Measurements from ENCODE around the gene PATE2.

Gene PATE2

DNA sequence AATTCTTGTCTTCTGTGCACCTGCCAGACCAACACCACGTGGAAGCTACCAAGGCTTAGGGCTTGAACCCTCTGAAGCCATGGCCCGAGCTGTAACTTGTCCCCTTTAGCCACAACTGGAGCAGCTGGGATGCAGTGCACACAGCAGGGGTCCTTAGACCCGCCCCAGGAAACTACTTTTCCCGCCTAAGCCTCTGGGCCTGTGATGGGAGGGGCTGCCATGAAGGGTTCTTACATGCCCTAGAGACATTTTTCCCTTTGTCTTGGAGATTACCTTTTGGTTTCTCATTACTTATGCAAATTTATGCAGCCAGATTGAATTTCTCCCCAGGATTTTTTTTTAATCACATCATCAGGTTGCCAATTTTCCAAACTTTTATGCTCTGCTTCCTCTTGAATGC is 19.0 kb upstream of the PATE2 start:
- TF ChIP-seq CTCF (conservative IDR thresholded peaks at IDR 0.05; ENCODE audit: low read depth, low read length): no peak

DNA sequence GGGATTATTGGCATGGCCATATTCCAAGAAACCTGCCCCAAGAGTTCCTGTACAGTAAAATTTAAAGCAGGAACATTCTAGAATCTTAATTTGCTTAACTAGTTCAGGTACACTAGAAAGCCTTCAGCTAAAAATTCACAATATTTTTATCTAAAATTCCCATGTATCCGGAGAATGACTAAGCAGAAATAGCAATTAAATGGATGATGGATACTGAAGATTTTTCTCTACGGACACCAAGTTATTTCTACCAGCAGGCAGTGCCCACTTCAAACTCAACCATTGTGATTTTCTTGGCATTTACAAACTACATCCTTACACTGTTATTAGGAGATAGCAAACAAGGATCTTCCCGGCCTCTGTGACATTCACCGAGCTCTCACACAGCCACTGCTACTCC is 12.2 kb upstream of the PATE2 start:
- Histone ChIP-seq H3K79me2 (ENCODE audit: insufficient read depth, low read depth) (no peaks in the 10 kb centered on the region), H3K4me1 (ENCODE audit: low read depth, poor library complexity, severe bottlenecking) (no peaks in the 10 kb centered on the region), H2AFZ (ENCODE audit: low read depth) (no peak overlapping the region), H3K27me3 (ENCODE audit: insufficient read depth, low read depth) (no peaks in the 10 kb centered on the region), H3K4me2 (no peak overlapping the region), H4K20me1 (ENCODE audit: insufficient read depth) (no peaks in the 10 kb centered on the region), H3K36me3 (ENCODE audit: insufficient read depth) (no peaks in the 10 kb centered on the region), H3K27ac (no peak overlapping the region), H3K9ac (no peak overlapping the region), H3K4me3 (IDR thresholded peaks at IDR 0.05; ENCODE audit: insufficient read depth, low read depth, low read length) (no peak overlapping the region)
- no peak for TF ChIP-seq CTCF (conservative IDR thresholded peaks at IDR 0.05; ENCODE audit: low read depth, low read length)

More for the DNA sequence above, 19.0 kb upstream of the PATE2 start:
- H3K36me3 ChIP-seq (ENCODE audit: insufficient read depth): no peaks in the 10 kb centered on the region
- no peak overlapping the region for H3K4me2 ChIP-seq
- no peaks in the 10 kb centered on the region for H4K20me1 ChIP-seq (ENCODE audit: insufficient read depth)
- H3K4me1 ChIP-seq (ENCODE audit: low read depth, poor library complexity, severe bottlenecking): no peaks in the 10 kb centered on the region
- no peaks in the 10 kb centered on the region for H3K27me3 ChIP-seq (ENCODE audit: insufficient read depth, low read depth)
- H3K27ac ChIP-seq: no peak overlapping the region
- no peak overlapping the region for H2AFZ ChIP-seq (ENCODE audit: low read depth)
- no peak overlapping the region for H3K4me3 ChIP-seq (IDR thresholded peaks at IDR 0.05; ENCODE audit: insufficient read depth, low read depth, low read length)
- H3K9ac ChIP-seq: no peak overlapping the region
- H3K79me2 ChIP-seq (ENCODE audit: insufficient read depth, low read depth): no peaks in the 10 kb centered on the region

DNA sequence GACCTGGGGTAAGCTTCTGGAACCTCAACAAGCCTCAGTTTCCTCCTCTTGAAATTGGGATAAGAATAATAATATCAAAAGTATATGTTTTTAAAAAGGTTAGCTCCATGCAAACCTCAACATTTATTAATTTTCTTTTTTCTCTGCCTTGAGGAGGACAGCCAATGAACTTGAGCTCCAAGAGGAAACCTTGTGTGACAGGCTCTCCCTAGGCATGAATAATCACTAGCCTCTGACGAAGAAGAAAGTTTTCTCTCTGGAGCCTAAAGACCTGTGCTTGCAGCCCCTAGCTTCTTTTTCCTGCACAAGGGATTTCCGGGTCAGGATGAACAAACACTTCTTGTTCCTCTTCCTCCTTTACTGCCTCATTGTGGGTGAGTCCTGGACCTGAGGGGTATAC is 9.2 kb upstream of the PATE2 start, which contains the start of gene PATE3:
Gene PATE3, plus strand, starts transcription at position 301 of the 400 bp plus-strand sequence. Its CDS starts 25 bp downstream, at position 326.
- no peak for TF ChIP-seq CTCF (conservative IDR thresholded peaks at IDR 0.05; ENCODE audit: low read depth, low read length)
- H3K79me2 ChIP-seq (ENCODE audit: insufficient read depth, low read depth): no peaks in the 10 kb centered on the region
- H3K27ac ChIP-seq: no peak within 1 kb of the TSS
- no peak within 1 kb of the TSS for H2AFZ ChIP-seq (ENCODE audit: low read depth)
- H3K27me3 ChIP-seq (ENCODE audit: insufficient read depth, low read depth): no peaks in the 10 kb centered on the region
- H3K4me2 ChIP-seq: no peak within 1 kb of the TSS
- H3K36me3 ChIP-seq (ENCODE audit: insufficient read depth): no peaks in the 10 kb centered on the region
- H4K20me1 ChIP-seq (ENCODE audit: insufficient read depth): no peaks in the 10 kb centered on the region
- no peak within 1 kb of the TSS for H3K4me3 ChIP-seq (IDR thresholded peaks at IDR 0.05; ENCODE audit: insufficient read depth, low read depth, low read length)
- no peak within 1 kb of the TSS for H3K9ac ChIP-seq
- H3K4me1 ChIP-seq (ENCODE audit: low read depth, poor library complexity, severe bottlenecking): no peaks in the 10 kb centered on the region

DNA sequence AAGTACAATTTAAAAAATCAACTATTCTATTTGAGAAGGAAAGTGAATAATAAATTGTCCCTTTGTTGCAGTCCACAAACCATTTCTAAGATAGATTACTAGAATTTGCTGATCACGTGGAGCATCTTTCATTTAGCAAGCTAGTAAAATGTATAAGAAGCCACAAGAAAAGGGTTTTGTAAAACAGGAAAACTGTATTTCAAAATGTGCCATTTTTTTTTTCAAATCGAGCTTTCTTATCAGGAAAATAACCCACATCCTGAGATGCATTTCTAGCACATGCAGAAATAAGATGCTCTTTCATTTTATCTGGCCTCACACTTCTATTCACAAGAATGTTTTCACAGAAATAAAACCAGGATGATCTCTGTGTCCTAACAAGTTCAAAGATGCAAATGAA is 6.0 kb upstream of the PATE2 start:
- no peaks in the 10 kb centered on the region for H3K27me3 ChIP-seq (ENCODE audit: insufficient read depth, low read depth)
- no peaks in the 10 kb centered on the region for H3K79me2 ChIP-seq (ENCODE audit: insufficient read depth, low read depth)
- H3K9ac ChIP-seq: no peak overlapping the region
- H3K4me1 ChIP-seq (ENCODE audit: low read depth, poor library complexity, severe bottlenecking): no peaks in the 10 kb centered on the region
- H3K4me3 ChIP-seq (IDR thresholded peaks at IDR 0.05; ENCODE audit: insufficient read depth, low read depth, low read length): no peak overlapping the region
- no peak overlapping the region for H3K27ac ChIP-seq
- H3K4me2 ChIP-seq: no peak overlapping the region
- H2AFZ ChIP-seq (ENCODE audit: low read depth): no peak overlapping the region
- no peak for TF ChIP-seq CTCF (conservative IDR thresholded peaks at IDR 0.05; ENCODE audit: low read depth, low read length)
- H3K36me3 ChIP-seq (ENCODE audit: insufficient read depth): no peaks in the 10 kb centered on the region
- H4K20me1 ChIP-seq (ENCODE audit: insufficient read depth): no peaks in the 10 kb centered on the region
